Measurements from ENCODE around the gene IL12B.

DNA sequence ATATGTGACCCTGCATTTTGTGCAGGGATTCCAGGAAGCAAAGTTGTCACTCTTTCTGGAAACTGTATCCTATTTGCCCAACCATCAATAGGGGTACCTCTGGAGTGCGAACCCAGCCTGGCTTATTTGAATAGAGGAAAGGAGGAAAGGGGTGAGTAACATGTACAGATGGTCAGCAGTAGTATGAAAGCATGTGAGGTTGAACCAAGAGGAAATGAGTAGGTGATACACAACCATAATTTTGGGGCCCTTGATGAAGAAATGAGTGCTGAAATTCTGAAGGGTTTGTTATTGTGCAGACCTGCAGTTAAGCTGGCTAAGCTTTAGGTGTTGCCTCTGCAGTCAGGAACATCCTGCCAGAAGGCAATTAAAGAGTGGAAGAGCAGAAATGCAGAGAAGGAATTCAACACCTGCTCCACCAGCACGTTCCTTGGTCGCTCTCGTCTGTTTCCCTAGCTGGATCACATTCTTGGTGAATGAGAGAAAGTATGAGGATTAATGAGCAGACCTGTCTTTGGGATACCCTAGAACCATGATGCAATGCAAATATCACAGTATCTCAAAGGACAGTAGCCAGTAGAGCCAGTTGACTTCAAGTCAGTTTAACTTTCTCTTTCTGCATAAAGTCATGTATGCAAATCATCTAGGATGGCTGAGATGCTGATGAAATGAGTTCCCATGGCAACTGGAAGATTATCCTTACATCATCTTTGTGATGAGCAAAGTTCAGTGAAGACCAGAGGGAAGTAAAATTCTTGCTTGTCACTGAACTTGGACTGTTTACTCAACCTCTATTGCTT, 13.2 kb upstream of the IL12B start:
- TF ChIP-seq EZH2 (IDR thresholded peaks at IDR 0.05; ENCODE audit: insufficient read depth, low read length) = no peak
- TF ChIP-seq, protein P1, sequence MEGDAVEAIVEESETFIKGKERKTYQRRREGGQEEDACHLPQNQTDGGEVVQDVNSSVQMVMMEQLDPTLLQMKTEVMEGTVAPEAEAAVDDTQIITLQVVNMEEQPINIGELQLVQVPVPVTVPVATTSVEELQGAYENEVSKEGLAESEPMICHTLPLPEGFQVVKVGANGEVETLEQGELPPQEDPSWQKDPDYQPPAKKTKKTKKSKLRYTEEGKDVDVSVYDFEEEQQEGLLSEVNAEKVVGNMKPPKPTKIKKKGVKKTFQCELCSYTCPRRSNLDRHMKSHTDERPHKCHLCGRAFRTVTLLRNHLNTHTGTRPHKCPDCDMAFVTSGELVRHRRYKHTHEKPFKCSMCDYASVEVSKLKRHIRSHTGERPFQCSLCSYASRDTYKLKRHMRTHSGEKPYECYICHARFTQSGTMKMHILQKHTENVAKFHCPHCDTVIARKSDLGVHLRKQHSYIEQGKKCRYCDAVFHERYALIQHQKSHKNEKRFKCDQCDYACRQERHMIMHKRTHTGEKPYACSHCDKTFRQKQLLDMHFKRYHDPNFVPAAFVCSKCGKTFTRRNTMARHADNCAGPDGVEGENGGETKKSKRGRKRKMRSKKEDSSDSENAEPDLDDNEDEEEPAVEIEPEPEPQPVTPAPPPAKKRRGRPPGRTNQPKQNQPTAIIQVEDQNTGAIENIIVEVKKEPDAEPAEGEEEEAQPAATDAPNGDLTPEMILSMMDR (IDR thresholded peaks at IDR 0.05; ENCODE audit: insufficient read depth, low read depth, low read length) = no peak
